Subcutaneous adipose tissue (tissue), 4 donors: Measurements from ENCODE around the gene SKAP1. TPM values are rescaled to one million over a fixed set of nuclear protein-coding genes. Genes with fewer than 3 reads are reported as not detected.

ENCODE experiments used
- total RNA-seq, 4 donors: library from RNA; depleted of rRNA; stranded (reverse); fragments of >200 nt; gene quantifications; one replicate each; pipeline ENCODE4 v1.1.0, GENCODE V29; 2016
- TF ChIP-seq, protein P1 (sequence below): fragments of 450-650 bp; IDR thresholded peaks from one replicate; pipeline ENCODE4 v1.5.1; 2016; ENCODE audit warnings: low read depth, mild to moderate bottlenecking, control low read depth, antibody characterized with exemption, moderate library complexity

SKAP1 gene
- total RNA-seq, 4 donors from 2014 or later = 2.5 to 3.9 (median 3.1) TPM; not detected in 1

GRCh38 chr17:48386826-48387225, 43.2 kb downstream of the SKAP1 start:
- TF ChIP-seq, protein P1, sequence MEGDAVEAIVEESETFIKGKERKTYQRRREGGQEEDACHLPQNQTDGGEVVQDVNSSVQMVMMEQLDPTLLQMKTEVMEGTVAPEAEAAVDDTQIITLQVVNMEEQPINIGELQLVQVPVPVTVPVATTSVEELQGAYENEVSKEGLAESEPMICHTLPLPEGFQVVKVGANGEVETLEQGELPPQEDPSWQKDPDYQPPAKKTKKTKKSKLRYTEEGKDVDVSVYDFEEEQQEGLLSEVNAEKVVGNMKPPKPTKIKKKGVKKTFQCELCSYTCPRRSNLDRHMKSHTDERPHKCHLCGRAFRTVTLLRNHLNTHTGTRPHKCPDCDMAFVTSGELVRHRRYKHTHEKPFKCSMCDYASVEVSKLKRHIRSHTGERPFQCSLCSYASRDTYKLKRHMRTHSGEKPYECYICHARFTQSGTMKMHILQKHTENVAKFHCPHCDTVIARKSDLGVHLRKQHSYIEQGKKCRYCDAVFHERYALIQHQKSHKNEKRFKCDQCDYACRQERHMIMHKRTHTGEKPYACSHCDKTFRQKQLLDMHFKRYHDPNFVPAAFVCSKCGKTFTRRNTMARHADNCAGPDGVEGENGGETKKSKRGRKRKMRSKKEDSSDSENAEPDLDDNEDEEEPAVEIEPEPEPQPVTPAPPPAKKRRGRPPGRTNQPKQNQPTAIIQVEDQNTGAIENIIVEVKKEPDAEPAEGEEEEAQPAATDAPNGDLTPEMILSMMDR = no peak

GRCh38 chr17:48385319-48385718, 44.7 kb downstream of the SKAP1 start:
- TF ChIP-seq, protein P1 = no peak

DNA sequence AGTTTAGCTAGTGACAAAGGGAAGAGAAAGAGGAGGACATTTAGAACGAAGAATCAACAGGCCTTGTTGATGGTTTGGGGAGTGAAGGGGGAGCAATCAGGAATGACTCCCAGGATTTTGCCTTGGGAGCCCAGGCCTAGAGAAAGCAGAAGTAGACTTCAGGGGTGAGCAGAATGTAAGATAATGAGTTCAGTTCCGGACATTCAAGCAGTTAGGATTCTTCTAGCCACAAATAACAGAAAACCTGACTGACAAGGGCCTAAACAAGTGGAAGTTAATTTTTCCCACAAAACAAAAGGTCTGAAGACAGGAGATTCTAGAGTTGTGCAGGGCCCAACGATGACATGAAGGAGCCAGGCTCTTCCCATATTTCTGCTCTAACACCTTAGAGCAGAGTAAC, 45.9 kb downstream of the SKAP1 start:
- TF ChIP-seq, protein P1 = no peak

DNA sequence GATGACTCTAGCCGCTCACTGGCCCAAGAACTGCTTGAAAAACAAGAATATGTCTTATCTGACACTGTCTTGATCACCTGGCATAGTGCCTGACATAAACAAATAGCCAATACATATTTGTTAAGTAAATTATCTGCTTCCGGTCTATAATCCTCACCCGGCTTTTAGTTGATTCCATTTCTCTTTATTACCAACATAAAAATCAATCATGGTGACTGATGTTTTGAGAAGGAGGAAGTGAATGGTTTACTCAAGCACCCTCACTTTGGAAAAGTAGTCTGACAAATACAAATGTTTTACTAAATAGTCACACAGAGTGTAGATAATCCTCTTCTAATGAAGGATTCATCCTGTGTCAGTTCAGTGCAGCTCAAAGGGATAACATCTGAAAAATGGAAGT, 47.0 kb downstream of the SKAP1 start:
- TF ChIP-seq, protein P1 = no peak

GRCh38 chr17:48378708-48379392, 51.2 kb downstream of the SKAP1 start:
- TF ChIP-seq, protein P1 = no peak

DNA sequence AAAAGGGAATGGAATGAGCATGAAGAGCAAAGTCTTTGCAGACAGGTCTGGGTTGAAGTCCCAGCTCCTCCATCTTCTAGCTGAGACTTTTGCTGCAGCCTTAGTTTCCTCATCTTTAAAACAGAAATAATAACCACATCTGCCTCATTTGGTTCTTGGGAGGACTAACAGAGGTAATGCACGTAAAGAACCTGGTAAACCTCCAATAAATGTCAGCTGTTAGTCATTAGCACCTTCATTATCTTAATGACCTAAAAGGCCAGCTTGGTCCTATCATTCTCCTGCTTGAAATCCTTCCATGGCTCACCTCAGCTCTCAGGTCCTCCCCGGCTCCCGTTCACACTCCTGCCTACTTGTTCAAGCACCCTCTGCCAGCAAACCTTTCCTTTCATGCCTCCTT, 51.8 kb downstream of the SKAP1 start:
- TF ChIP-seq, protein P1 = no peak

DNA sequence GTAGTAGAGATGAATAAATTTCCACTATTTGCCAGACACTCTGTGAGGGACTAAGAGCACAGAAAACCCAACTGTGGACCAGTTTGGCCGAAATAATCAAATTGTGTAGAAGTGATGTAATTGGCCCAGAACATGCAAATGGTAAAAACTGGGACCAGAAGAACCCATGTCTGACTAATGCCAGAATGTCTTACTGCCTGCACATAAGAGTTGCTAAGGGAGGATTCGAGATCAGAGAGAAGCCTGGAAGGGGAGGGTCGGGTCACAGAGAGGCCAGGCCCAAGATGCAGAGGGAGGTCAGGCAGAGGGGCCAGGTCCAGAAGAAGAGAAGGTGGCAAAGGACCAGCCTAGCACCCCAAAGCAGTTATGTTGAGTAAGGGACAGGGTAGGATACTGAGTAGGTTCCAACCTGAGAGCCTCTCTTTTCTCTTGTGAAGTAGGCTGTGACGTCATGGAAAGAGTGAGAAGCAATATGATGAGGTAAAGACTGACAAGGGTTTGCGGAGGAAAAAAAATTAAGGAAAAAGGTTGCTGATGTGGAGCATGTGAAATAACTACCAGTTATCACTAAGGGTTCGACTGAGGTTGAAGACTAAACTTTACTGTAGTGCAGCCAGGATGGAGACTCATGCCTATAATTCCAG, 53.2 kb downstream of the SKAP1 start:
- TF ChIP-seq, protein P1 = no peak
